Endometrial microvascular endothelial cells (primary cell): ENCODE data around the gene PSTPIP1. TPM values are rescaled to one million over a fixed set of nuclear protein-coding genes. Genes with fewer than 3 reads are reported as not detected.
"Not testable (repeated sequence)": the region's sequence is repeated elsewhere in the genome, so short reads cannot be mapped to it uniquely, and the experiment has no call there.

ENCODE experiments used
- in situ Hi-C: cut with HindIII; loops from 2 replicates; pipeline ENCODE4 v1.10.0; 2017; ENCODE audit warnings: low sequenced_read_pairs, low pct_unique_long_range_greater_than_20kb; ENCODE audit errors: inconsistent ontology term
- total RNA-seq: library from RNA; depleted of rRNA; stranded (reverse); fragments of >200 nt; gene quantifications from one replicate; pipeline ENCODE4 v1.2.3, GENCODE V29; 2015; ENCODE audit errors: inconsistent ontology term

PSTPIP1 gene
- not detected for total RNA-seq

- in situ Hi-C loops = no loop called here
Observed at GRCh38 chr15:76994971-76995945, at the start of gene PSTPIP1. PSTPIP1 (plus strand) TSS chr15:76995126; CDS start chr15:76995574, 448 bp downstream.

- in situ Hi-C loops = no loop called here
Observed at GRCh38 chr15:76945494-76946093, 49.3 kb upstream of the PSTPIP1 start.

- in situ Hi-C loops = no loop called here
Observed at GRCh38 chr15:76947454-76947853, 47.5 kb upstream of the PSTPIP1 start.

GRCh38 chr15:76951220-76951619 lies 43.7 kb upstream of the PSTPIP1 start:
- in situ Hi-C loops = no loop called here

- in situ Hi-C loops = no loop called here
Observed at GRCh38 chr15:76953913-76954312, 41.0 kb upstream of the PSTPIP1 start.

DNA sequence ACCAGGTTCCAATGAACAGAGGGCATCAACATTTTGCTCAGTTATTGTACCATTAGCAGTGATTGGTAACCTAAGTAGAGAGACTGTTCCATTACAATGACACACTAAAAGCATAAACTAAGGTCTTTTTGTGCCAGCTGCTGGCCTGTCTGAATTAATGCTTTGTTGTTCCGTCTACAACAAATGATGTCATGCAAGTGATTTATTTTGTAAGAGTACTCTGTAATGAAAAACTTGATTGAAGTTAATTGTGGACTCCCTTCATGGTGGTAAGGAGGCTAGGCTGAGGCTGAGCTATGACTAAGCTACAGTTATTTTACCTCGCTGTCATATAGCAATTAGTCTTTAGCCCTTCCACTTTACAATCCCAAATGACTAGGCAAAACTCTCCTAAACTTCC lies 40.2 kb upstream of the PSTPIP1 start:
- in situ Hi-C loops = no loop called here

DNA sequence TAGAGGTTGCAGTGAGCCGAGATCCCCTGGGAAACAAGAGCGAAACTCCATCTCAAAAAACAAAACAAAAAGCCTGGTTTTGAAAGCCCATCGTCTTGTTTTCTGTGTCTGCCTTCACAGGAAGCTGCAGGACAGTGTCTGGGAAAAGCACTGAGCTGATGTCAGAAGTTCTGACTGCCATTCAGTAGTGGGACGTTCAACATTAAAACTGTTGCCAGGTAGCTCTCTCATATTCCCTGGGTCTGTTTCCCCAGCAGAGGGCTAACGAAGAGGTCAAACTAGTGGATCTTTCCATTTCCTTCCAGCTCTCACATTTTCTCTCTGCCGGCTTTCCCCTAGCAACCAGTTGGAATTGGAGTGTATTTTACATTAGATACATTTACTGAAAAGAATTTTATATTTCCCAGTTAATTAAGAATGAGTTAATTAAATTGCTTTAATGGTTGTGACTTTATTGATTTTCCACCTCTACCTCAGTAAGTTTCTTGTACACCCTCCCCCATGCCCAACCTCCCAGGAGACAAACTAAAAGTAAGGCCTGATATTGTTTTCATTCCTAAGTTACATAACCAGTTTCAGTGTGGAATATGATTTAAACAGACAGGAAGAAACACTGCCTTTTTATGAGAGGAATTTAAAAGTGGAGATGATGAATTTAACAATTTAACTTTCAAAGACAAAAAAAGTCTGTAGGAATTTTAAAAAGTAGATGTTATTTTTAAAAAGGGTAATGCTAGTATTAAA lies 33.5 kb upstream of the PSTPIP1 start:
- in situ Hi-C loops = no loop called here

DNA sequence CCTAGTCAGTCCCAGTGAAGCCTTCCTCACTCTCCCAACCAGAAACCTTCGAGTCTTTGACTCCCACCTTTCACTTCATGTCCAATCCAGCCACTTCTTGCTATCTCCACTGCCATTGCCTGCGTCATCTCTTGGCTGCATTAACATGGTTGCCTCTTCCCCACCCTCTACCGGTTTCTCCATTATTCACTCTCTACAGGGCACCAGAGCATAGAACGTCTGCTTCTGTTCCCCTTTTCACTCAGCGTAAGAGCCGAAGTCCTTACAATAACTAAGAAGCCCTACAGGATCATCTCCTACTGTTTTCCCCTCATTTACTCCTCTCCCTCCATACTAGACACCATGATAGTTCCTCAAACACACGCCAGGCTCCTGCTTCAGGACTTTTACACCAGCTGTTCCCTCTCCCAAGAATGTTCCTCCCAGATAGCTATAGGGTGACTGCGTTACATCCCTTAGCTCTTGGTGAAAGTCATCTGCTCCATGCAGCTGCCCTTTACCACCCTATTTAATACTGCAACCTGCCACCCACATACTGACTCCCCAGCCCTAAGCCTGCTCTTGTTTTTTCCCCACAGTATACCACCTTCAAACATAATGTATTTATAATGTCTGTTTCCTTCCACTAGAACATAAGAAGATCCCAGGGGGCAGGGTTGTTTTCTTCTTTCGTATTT lies 32.5 kb upstream of the PSTPIP1 start:
- in situ Hi-C loops = no loop called here

DNA sequence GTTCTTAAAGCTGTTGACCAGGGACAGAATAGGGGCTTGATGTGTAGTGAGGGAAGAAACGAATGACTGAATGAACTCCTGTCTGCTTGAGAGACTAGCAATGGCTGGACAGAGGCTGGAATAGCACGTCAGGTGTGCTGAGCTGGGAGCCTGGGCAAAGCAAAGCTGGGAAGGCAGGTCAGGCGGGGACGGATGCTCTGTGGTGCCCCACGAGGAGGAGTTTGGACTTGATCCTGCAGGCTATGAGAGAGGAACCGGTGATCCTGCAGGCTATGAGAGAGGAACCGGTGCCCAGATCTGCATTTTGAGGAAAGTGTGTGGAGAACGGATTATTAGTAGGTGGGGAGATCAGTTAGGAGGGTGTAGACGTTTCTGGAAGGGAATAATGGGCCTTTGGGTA lies 31.3 kb upstream of the PSTPIP1 start:
- in situ Hi-C loops = no loop called here

- in situ Hi-C loops = no loop called here
Observed at GRCh38 chr15:76964157-76964556, 30.8 kb upstream of the PSTPIP1 start.

DNA sequence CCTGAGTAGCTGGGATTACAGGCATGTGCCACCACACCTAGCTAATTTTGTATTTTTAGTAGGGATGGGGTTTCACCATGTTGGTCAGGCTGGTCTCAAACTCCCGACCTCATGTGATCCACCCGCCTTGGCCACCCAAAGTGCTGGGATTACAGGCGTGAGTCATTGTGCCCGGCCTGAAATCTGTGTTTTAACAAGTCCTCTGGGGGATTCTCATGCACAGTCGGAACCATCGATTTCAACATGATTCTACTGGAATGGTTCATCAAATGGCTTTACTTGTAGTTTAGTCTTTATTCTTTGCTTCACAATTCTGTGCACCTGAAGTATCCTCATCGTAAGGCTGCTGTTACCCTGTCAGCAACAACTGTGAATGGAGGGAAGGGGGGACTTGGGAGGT lies 28.9 kb upstream of the PSTPIP1 start:
- in situ Hi-C loops = not testable (repeated sequence)

DNA sequence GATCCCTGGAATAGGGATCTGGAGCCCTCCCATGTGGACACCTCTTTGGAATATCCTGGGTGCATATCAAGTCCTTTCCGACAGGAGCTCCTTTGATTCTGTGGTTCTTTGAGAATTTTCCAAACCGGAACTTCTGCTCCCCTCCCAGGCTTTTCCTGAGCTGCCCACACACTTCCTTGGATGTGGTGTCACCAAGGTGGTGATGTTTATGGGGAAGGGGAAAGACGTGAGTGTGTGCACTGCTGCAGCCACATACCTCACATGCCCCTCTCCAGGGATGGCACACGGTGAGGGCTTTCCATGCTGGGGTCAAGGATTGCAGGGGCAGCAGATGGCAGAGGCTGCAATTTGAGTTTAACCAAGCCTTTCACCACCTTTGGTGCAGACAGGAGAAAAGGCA lies 27.9 kb upstream of the PSTPIP1 start:
- in situ Hi-C loops = no loop called here

- in situ Hi-C loops = no loop called here
Observed at GRCh38 chr15:76968306-76968705, 26.6 kb upstream of the PSTPIP1 start.

DNA sequence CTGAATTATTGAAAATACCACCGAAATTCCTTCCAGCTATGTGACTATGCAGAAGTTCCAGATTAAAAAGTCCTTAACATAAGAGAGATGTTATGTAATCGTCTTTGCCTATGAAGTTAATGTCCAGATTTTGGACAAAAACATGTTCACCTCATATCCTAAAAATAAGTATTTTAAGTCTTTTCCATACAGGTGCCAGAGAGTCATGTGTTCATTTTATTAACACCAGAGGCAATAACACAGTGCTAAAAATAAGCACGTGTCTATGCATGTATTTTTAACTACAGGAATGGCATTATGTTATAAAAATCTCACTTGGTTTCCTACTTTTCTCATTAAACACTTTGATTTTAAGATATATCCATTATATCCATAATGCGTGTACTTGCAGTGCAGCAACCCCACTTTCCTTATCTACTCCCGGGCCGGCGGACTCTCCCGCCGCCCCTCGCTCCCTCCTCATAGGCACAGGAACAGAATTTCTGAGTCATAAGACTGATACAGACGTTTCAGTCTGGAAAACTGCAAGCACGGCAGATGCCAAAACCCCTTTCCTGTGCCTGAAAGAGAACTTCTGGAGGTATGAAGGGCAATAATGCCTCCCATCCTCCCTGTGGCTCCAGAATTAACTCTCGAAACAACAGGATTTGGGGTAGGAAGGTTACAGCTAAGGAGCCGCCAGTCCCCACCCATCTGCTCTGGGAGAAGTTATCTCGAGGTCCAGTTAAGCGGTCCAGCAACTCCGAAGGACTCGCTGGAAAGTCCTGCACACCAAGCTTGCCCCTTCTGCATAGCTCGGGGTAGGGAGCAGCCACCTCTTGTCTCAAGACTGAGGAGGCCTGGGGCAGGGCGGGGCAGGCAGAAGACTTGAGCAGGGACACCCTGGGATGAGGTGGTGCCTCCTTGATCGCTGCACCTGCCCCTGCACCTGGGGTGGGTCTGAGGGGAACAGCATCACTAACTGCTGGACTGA lies 22.3 kb upstream of the PSTPIP1 start:
- in situ Hi-C loops = no loop called here

DNA sequence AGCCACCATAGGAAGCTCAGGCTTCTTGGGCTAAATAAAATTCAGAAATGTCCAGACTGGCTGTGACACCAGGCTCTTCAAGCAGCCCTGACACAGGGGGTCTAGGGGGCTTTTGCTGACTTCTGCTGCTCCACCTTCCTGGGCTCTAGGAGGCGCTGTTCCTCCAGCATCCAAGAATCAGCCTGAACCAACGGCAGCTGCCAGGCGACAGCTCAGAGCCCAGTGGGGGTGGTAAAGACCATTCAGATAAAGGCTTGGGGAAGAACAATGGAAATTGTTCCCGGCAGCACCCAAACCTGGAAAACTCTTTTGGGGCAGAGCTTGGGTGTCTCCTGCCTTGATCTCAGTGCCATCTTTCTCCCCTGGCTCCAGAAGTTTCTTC lies 21.6 kb upstream of the PSTPIP1 start:
- in situ Hi-C loops = no loop called here

DNA sequence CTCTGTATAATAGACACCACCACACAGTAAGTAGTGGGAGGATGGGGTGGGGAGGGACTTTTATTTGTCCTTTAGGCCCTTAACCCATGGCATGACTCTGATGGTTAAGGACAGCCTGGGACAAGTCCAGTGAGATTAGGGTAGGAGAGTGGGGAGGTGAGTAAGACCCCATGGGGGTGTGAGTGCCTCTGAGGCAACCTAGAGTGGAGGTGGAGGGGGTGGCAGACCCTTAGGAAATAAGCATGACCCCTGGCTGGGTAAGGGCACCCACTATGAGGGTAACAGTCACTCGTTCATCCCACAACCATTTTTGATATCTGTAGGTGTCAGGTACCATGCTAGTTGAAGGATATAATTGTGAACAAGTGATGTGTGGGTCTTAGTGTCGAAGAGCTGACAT lies 21.0 kb upstream of the PSTPIP1 start:
- in situ Hi-C loops = no loop called here

- in situ Hi-C loops = no loop called here
Observed at GRCh38 chr15:76974456-76975036, 20.4 kb upstream of the PSTPIP1 start.

- in situ Hi-C loops = no loop called here
Observed at GRCh38 chr15:76976141-76976540, 18.8 kb upstream of the PSTPIP1 start.
